ENCODE measurements around the gene OTOF. TPM values are rescaled to one million over a fixed set of nuclear protein-coding genes. Genes with fewer than 3 reads are reported as not detected.
A peak's percentile ranks its signal among the peaks of the same experiment; 100 is the strongest.

Gene OTOF
- total and polyA plus RNA-seq, 9 of the 15 experiments (the other 6 are each of a cell fraction or from before 2014, with no cell fraction given) = 0.03 to 0.11 (median 0.06) TPM; not detected in 5

DNA sequence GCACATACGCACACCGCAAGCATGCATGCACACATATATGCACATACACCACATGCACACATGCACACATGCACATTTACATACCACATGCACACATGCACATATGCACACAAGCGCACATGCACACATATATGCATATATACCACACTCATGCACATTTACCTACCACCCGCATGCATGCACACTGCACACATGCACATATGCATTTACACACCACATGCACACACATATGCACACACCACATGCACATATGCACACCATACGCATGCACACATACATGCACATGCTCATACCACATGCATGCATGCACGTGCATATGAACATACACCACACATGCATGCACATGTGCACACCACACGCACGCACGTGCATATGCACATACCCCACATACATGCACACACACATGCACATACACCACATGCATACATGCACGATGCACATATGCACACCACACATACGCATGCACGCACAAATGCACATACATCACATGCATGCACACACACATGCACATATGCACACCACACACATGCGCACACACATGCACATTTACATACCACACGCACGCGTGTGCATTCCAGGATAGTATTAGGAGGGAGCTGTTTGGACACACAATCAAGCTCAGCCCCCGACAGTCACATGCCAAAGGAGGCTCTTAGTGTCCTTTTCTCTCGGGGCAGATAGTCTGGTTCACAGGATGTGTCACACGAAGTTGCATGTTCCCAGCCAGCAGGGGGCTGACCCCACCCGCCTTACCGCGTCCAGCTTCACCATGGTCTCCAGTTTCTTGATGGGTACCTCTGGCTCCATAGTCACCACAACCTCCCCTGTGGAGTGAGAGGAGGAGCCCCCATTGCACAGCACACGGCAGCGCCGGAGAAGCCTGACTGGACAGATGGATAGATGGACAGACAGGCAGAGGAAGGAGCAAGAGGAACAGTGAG, 5.9 kb downstream of the OTOF start (continued):
- TF ChIP-seq STAG1 (CRISPR knock-in tag; IDR thresholded peaks at IDR 0.05; ENCODE audit: borderline replicate concordance) = peak; percentile 16; the same call in 1 of the 2 replicates
- TF ChIP-seq, protein P1, sequence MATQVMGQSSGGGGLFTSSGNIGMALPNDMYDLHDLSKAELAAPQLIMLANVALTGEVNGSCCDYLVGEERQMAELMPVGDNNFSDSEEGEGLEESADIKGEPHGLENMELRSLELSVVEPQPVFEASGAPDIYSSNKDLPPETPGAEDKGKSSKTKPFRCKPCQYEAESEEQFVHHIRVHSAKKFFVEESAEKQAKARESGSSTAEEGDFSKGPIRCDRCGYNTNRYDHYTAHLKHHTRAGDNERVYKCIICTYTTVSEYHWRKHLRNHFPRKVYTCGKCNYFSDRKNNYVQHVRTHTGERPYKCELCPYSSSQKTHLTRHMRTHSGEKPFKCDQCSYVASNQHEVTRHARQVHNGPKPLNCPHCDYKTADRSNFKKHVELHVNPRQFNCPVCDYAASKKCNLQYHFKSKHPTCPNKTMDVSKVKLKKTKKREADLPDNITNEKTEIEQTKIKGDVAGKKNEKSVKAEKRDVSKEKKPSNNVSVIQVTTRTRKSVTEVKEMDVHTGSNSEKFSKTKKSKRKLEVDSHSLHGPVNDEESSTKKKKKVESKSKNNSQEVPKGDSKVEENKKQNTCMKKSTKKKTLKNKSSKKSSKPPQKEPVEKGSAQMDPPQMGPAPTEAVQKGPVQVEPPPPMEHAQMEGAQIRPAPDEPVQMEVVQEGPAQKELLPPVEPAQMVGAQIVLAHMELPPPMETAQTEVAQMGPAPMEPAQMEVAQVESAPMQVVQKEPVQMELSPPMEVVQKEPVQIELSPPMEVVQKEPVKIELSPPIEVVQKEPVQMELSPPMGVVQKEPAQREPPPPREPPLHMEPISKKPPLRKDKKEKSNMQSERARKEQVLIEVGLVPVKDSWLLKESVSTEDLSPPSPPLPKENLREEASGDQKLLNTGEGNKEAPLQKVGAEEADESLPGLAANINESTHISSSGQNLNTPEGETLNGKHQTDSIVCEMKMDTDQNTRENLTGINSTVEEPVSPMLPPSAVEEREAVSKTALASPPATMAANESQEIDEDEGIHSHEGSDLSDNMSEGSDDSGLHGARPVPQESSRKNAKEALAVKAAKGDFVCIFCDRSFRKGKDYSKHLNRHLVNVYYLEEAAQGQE (IDR thresholded peaks at IDR 0.05; ENCODE audit: borderline replicate concordance) = peak; percentile 65; the same call in 1 of the 2 replicates
- TF ChIP-seq, protein P1 (CRISPR knock-in tag; IDR thresholded peaks at IDR 0.05; ENCODE audit: low read depth) = no peak
- TF ChIP-seq, protein P2, sequence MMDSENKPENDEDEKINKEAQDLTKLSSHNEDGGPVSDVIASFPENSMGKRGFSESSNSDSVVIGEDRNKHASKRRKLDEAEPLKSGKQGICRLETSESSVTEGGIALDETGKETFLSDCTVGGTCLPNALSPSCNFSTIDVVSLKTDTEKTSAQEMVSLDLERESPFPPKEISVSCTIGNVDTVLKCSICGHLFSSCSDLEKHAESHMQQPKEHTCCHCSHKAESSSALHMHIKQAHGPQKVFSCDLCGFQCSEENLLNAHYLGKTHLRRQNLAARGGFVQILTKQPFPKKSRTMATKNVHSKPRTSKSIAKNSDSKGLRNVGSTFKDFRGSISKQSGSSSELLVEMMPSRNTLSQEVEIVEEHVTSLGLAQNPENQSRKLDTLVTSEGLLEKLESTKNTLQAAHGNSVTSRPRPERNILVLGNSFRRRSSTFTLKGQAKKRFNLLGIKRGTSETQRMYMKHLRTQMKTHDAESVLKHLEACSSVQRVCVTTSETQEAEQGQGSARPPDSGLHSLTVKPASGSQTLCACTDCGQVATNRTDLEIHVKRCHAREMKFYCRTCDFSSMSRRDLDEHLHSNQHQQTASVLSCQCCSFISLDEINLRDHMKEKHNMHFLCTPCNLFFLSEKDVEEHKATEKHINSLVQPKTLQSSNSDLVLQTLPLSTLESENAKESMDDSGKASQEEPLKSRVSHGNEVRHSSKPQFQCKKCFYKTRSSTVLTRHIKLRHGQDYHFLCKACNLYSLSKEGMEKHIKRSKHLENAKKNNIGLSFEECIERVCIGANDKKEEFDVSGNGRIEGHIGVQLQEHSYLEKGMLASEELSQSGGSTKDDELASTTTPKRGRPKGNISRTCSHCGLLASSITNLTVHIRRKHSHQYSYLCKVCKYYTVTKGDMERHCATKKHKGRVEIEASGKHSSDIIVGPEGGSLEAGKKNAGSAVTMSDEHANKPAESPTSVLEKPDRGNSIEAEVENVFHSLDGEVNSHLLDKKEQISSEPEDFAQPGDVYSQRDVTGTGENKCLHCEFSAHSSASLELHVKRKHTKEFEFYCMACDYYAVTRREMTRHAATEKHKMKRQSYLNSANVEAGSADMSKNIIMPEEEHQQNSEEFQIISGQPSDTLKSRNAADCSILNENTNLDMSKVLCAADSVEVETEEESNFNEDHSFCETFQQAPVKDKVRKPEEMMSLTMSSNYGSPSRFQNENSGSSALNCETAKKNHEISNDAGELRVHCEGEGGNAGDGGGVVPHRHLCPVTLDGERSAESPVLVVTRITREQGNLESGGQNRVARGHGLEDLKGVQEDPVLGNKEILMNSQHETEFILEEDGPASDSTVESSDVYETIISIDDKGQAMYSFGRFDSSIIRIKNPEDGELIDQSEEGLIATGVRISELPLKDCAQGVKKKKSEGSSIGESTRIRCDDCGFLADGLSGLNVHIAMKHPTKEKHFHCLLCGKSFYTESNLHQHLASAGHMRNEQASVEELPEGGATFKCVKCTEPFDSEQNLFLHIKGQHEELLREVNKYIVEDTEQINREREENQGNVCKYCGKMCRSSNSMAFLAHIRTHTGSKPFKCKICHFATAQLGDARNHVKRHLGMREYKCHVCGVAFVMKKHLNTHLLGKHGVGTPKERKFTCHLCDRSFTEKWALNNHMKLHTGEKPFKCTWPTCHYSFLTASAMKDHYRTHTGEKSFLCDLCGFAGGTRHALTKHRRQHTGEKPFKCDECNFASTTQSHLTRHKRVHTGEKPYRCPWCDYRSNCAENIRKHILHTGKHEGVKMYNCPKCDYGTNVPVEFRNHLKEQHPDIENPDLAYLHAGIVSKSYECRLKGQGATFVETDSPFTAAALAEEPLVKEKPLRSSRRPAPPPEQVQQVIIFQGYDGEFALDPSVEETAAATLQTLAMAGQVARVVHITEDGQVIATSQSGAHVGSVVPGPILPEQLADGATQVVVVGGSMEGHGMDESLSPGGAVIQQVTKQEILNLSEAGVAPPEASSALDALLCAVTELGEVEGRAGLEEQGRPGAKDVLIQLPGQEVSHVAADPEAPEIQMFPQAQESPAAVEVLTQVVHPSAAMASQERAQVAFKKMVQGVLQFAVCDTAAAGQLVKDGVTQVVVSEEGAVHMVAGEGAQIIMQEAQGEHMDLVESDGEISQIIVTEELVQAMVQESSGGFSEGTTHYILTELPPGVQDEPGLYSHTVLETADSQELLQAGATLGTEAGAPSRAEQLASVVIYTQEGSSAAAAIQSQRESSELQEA (IDR thresholded peaks at IDR 0.05; ENCODE audit: low read depth) = no peak
- no peak for TF ChIP-seq TEAD4 (IDR thresholded peaks at IDR 0.05; ENCODE audit: low read length)
- 0 out of 2 replicates have a peak, but pooled peaks have one; percentile 56 for TF ChIP-seq TEAD4 (CRISPR knock-in tag; IDR thresholded peaks at IDR 0.05; ENCODE audit: borderline replicate concordance)
